T47D (cell line): ENCODE results near the gene ST6GAL1.
"Not testable (repeated sequence)": the region's sequence is repeated elsewhere in the genome, so short reads cannot be mapped to it uniquely, and the experiment has no call there.

Experiments used
- DNase-seq, 2 experiments: peaks; one replicate each; pipeline versions ENCODE4 v3.0.0 to v3.0.0-alpha.2; 2011 to 2012; ENCODE audit warnings: low read depth in 1 of 2, low spot score in 1 of 2
- JUND ChIP-seq: IDR thresholded peaks from 2 replicates; pipeline ENCODE4 v1.6.1; 2012; ENCODE audit warnings: low read depth
- in situ Hi-C: cut with HindIII; loops from 2 replicates; pipeline ENCODE4 v1.10.0; 2016; ENCODE audit warnings: low sequenced_read_pairs, low pct_unique_long_range_greater_than_20kb

Gene ST6GAL1

DNA sequence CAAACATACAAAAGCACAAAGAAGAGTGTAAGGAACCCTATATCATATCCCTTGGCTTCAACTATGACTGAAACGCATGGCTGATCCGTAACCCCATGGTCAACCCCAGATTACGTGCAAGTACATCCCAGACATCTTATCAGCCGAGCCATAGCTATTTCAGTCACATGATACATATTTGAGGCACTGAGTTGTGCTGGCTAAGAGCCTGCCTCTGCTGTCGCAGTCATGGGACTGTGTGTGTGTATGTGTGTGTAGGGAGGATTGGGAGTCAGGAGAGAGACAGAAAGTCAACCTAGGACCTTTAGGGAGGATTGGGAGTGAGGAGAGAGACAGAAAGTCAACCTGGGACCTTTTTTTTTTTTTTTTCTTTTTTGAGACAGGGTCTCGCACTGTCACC is 8.4 kb downstream of the ST6GAL1 start:
- DNase-seq, result no peak
- in situ Hi-C loops, result no loop called here
- no peak for TF ChIP-seq JUND

DNA sequence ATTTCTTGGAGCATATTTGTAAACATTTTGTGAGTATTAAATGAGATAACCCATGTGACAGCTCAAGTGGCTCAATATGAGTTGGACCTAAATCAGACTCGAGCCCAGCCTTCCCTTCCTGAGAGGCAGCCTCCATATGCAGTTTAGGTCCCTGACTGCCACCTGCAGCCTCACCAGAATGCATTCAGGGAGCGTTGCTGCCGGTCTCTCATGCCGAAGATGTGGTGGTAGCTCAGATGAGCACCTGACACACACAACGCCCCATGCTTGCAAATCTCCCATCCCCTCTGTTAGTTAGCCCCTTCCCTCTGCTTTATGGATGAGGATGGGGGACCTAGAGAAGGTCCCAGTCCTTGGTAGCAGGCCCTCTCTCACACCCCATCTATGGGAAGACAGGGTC is 9.2 kb downstream of the ST6GAL1 start:
- in situ Hi-C loops, result no loop called here
- TF ChIP-seq JUND, result no peak
- DNase-seq, result no peak

GRCh38 chr3:186940967-186941366 is 10.6 kb downstream of the ST6GAL1 start:
- no peak for DNase-seq
- TF ChIP-seq JUND, result no peak
- in situ Hi-C loops, result no loop called here

- DNase-seq, result no peak
- in situ Hi-C loops, result no loop called here
- no peak for TF ChIP-seq JUND
Measured at GRCh38 chr3:186942168-186942567, 11.8 kb downstream of the ST6GAL1 start.

DNA sequence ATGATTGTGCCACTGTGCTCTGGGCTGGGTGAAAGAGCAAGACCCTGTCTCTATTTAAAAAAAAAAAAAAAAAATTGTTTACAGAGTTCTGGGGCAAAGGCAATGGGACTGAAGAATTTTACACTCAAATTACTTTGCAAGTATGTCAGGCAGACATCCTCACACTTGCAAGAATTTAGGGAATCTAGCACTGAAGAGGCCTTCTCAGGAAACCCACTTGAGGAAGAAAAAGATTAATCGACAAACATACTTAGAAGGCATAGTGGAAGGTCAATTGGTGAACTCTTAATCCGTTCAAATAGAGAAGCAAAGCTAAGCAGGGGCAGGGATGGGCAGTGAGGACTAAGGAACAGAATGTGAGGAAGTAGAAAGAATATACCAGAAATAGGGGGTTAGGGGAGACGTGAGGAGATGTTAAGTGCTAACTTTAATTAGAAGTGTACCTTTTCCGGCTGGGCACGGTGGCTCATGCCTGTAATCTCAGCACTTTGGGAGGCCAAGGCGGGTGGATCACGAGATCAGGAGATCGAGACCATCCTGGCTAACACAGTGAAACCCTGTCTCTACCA is 15.0 kb downstream of the ST6GAL1 start:
- no peak for TF ChIP-seq JUND
- no peak for DNase-seq
- in situ Hi-C loops, result no loop called here

GRCh38 chr3:186946756-186947375 is 16.5 kb downstream of the ST6GAL1 start:
- in situ Hi-C loops, result no loop called here
- no peak for TF ChIP-seq JUND
- no peak for DNase-seq

GRCh38 chr3:186949281-186949982 is 19.1 kb downstream of the ST6GAL1 start:
- DNase-seq, result no peak
- in situ Hi-C loops, result no loop called here
- TF ChIP-seq JUND, result no peak

GRCh38 chr3:186950402-186951093 is 20.2 kb downstream of the ST6GAL1 start:
- in situ Hi-C loops, result no loop called here
- TF ChIP-seq JUND, result no peak
- DNase-seq, result no peak

DNA sequence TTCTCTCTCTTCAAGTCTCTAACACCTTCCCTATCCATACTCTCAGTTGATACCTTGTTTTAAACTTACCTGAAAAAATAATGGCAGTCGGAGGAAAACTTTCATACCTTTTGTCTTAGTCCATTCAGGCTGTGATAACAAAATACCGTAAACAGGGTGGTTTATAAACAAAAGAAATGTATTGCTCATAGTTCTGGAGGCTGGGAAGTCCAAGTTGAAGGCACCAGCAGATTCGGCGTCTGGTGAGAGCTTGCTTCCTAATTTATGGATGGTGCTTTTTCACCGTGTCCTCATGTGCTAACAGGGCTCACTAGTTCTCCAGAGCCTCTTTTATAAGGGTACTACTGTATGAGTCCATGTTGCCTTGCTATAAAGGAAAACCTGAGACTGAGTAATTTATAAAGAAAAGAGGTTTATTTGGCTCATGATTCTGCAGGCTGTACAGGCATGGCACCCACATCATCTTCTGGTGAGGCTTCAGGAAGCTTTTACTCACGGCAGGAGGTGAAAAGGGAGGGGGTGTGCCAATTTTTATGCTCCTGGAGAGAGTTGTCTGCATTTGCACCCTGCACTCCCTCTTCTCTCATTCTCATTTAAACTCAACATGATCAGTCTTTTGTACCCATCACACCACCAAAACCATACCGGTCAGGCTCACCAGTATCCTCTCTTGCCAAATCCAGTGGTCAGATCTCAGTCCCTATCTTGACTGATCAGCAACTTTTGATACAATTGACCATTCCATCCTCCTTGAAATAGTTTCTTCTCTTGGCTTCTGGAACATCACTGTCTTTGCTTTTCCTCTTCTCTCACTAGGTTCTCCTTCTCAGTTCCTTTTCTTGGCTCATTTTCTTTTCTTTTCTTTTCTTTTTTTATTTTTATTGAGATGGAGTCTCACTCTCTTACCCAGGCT is 21.6 kb downstream of the ST6GAL1 start:
- no peak for TF ChIP-seq JUND
- no peak for DNase-seq
- in situ Hi-C loops, result no loop called here

GRCh38 chr3:186953011-186953487 is 22.7 kb downstream of the ST6GAL1 start:
- DNase-seq, result no peak
- in situ Hi-C loops, result no loop called here
- TF ChIP-seq JUND, result no peak

- in situ Hi-C loops, DNase-seq: not testable (repeated sequence)
Measured at GRCh38 chr3:186953992-186954699, 23.8 kb downstream of the ST6GAL1 start.
